ENCODE measurements around the gene MPZ.
"Not testable (repeated sequence)": the region's sequence is repeated elsewhere in the genome, so short reads cannot be mapped to it uniquely, and the experiment has no call there.

Gene MPZ

DNA sequence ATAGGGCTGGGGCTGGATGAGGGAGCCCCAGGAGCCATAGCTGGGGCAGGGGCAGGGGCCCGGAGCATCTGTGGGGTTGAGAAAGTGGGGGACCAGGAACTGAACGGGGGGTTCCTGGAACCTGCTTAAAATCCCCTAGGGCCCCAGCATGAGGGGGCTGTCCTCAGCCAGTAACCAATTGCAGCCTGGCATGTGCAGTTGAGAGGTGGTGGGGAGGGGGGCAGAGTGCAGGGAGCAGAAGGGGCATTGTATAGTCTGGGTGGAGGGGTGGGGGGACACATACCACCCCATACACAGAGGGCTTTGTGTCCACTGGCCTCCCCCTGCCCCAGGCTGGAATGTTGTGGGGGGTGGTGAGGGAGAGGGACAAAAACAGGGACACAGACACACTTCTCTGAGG is at the start of gene MPZ:
MPZ (minus strand) TSS at position 101 of the 400 bp plus-strand sequence; CDS start at position 38, 63 bp downstream.
- no peak for DNase-seq (ENCODE audit: low read depth, low spot score)

DNA sequence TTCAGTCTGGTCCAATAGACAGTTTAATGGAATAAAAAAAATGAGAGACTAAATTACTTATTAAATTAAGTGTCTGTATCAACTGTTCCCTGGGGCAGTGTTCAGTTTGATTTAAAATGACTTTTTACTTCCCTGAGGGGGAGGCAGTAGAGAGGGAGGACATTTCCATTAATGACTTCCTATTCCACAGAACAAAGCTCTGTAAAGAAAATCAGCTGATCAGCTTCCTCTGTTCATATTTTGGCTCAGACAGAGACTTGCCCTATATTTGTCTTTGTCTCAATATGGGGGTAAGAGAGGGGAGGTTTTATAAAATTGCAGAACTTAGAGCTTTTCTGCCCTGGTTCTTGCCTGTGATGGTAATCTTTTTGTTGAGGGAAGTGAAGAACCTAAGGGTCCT is 49.5 kb upstream of the MPZ start:
- DNase-seq (ENCODE audit: low read depth, low spot score) = no peak

DNA sequence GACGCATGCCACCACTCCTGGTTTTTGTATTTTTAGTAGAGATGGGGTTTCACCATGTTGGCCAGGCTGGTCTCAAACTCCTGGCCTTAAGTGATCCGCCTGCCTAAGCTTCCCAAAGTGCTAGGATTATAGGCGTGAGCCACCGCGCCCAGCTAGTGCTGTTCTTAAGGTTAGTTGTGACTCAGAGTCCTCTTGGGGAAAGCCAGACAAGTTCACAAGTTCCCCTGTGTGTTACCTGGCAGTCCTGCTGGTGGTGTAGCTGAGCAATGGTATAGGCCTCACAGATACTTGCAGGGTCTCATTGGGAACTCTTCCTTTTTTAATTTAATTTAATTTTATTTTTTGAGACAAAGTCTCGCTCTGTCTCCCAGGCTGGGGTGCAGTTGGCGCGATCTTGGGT is 47.3 kb upstream of the MPZ start:
- no peak for DNase-seq (ENCODE audit: low read depth, low spot score)

DNA sequence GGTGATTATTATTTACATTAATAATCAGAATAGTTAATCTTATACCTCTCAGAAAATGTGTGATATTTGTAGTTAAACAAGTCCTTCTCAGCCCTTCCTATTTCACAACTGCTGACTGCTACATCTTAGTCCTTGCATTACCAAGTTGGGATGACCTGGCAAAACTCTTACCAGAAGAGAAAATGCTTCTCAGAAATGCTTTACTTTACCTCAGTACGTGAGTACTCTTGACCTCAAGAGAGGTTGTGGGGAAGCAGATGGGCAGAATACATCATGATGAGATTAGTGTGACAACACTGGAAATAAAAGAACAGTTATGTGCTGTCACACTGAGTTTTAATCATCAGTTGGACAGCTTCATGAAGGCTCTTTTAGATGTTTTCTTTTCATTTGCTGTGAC is 41.7 kb upstream of the MPZ start:
- DNase-seq (ENCODE audit: low read depth, low spot score) = no peak

DNA sequence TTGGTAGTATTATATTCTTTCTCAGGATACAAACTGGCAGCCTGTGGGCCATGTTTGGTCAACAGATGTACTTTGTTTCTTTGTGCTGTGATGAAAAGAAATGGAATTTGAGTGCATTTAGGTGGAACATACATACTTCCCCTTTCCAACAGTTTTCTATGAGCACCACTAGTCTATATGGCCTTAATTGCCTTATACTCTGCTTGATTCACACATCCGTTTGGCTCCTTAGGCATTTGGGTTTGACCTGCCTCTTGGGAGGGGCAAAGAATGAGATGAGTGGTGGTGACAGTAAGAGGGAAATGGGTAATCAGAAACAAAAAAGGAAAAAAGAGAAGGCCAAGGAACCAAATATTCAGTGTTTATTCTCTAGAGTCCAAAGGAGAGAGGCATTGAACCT is 40.9 kb upstream of the MPZ start:
- DNase-seq (ENCODE audit: low read depth, low spot score) = no peak

DNA sequence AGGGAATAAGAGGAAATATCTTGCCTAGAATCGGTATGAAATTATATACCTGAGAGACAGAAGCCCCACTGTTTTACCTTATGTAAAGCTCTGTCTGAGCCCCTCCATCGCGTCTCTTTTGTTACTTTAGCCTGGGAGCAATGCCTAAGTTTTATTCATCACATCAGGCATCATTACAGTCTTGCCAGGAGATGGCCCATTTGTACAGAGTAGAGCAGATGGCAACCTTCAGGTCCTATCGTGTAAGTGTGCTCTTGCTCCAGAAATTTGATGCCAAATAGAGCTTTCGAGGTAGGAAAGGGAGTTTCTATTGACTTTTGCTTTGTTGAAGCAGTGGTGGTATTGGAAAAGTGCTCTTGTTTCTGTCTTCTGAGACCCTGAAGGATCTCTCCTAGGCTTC is 33.1 kb upstream of the MPZ start:
- no peak for DNase-seq (ENCODE audit: low read depth, low spot score)

DNA sequence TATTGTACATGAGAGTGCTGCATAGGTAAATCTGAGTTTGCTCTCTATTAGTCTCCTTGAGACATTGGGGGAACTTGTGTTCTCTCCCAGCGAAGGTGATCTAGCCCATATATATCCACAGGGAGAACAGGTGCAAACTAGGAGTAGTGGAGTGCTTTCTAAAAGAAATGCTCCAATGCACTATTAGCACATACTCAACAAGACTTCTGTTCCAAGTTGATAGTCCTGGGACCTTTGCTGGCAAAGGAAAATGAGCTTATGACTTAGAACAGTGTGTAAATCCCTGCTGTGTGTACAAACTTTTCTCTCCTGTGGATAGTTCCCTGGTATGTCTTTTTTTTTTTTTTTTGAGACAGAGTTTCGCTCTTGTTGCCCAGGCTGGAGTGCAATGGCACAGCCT is 32.4 kb upstream of the MPZ start:
- no peak for DNase-seq (ENCODE audit: low read depth, low spot score)

DNA sequence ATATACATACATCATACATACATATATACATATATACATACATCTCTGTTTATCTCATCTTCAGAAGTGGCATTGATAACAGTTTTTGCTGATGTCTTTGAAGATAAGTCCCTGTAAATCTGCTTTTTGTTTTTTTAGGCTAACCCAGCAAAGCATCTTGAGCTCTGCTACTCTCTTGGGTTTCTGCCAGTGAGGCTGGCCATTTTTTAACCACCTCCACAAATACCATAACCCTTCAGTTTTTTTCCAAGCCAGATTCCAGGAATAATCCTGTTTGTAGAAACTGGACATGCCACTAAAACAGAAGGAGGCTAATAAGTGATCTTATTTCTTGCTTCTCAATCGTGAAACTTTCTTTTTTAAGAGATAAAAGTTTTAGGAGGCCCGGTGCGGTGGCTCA is 26.0 kb upstream of the MPZ start:
- no peak for DNase-seq (ENCODE audit: low read depth, low spot score)

DNA sequence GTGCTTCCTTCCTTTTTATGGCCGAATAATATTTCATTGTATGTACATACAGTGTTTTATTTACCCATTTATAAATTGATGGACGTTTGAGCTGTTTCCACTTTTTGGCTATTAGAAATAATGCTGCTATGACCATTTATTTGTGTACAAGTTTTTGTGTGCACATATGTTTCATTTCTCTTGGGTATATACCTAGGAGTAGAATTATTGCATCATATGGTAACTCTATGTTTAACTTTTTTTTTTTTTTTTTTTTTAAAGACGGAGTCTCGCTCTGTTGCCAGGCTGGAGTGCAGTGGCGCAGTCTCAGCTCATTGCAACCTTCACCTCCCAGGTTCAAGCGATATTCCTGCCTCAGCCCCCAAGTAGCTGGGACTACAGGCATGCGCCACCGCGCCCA is 23.4 kb upstream of the MPZ start:
- DNase-seq (ENCODE audit: low read depth, low spot score) = no peak

DNA sequence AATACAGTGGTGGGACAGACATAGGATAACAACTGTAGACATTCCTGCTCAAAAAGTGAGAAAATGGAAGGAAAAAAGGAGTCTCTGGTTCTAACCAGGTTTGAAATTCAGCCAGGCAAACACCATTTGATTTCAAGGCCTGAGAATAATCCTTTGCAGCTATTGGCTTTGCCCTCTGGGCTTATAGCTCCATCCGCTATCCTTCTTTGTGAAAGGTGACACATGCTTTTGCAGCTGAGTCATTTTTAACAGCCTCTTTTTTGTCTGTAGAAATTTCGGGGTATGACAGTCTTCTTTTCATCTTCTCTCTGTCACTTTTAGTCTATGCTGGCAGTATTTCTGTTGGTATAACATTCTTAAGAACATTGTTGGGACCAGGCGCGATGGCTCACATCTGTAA is 20.6 kb upstream of the MPZ start:
- no peak for DNase-seq (ENCODE audit: low read depth, low spot score)

DNA sequence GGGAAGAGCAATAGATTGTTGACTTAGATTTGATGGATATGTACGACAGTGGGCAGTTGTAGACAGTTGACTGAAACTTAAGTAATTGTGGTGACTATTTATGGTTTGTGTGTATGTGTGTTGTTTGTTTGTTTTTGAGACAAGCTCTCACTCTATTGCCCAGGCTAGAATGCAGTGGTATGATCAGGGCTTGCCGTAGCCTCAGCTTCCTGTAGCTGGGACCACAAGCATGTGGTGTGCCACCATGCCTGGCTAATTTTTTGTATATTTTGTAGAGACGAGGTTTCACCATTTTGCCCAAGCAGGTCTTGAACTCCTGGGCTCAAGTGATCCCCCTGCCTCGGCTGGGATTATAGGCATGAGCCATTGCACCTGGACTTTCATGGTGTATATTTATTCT is 14.3 kb upstream of the MPZ start:
- DNase-seq (ENCODE audit: low read depth, low spot score) = no peak

DNA sequence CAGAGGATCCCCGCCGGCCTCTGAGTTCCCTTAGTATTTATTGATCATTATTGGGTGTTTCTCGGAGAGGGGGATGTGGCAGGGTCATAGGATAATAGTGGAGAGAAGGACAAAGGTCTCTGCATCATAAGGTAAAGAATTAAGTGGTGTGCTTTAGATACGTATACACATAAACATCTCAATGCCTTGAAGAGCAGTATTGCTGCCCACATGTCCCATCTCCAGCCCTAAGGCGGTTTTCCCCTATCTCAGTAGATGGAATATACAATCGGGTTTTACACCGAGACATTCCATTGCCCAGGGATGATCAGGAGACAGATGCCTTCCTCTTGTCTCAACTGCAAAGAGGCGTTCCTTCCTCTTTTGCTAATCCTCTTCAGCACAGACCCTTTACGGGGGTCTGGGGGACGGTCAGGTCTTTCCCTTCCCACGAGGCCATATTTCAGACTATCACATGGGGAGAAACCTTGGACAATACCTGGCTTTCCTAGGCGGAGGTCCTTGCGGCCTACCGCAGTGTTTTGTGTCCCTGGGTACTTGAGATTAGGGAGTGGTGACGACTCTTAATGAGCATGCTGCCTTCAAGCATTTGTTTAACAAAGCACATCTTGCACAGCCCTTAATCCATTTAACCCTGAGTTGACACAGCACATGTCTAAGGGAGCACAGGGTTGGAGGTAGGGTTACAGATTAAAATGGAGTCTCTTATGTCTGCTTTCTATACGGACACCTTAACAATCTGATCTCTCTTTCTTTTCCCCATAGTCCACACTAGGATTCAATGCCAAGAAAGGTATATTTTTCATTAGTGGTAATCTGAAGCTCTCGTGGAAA is 6.3 kb upstream of the MPZ start:
- not testable (repeated sequence) for DNase-seq (ENCODE audit: low read depth, low spot score)

DNA sequence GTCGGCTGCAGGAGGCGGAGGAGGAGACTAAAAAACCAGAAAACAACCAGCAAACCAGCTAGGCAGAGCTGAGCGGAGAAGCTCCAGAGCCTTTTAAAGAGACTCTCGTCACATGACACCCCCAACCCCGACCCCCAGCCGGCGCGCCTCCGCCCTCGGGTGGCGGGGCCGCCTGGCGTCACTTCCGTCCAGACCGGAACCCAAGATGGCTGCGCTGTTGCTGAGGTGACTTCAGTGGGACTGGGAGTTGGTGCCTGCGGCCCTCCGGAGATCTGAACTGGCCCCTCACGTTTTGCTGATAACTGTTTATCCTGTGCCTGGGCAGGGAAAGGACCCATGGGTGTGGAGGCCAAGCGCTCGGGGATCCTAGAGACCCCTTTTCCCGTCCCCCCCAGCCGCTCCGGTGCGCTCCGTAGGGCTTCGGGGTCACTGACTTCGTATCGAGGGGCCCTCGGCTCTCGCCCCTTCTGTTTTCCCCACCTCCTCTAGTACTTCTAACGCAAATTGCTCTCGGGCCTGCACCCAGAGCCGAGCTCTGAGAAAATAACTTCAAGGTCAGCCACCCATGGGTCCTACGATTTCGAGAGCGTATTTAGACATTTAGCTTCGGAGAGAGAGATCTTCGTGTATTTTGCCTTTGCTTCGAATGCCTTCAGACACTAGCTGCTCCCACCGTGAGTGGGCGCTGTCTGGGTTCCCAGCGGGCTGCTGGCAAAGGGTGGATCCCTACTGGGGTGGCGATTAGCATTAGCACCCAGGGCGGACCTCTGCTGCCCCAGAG is 4.6 kb upstream of the MPZ start, which contains the start of gene SDHC:
SDHC (plus strand) TSS at position 181 of the 781 bp plus-strand sequence; CDS start at position 206, 25 bp downstream.
- DNase-seq (ENCODE audit: low read depth, low spot score) = peak; percentile 73

DNA sequence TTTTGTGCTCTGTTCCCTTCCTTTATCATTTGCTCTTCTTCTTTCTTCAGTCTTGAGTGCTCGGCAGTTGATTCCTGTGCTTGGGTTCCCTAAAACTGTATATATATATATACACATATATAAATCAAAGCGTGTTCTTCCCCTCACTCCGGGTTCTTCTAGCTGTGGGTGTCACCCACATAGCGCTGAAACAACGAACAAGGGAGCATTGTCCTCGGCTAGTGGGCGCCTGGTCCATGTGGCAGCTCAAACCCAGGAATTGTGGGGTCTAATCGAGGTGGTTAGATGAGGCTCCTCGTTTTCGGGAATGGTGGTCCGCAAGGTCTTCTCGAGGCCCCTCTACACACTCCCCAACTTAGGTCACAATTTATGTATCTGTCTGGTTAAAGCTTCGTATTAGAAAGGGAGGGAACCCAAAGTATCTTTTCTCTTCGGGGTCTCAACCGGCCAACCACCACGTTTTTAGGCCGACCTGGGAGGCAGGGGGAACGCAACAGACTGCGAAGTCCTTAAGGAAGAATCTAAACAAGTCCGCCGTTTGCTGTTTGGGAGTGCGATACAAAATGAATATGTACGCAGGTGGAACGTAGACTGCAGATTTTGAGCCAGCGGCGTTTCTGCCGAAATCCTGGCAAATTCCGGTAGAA is 3.9 kb upstream of the MPZ start:
- DNase-seq (ENCODE audit: low read depth, low spot score) = no peak

DNA sequence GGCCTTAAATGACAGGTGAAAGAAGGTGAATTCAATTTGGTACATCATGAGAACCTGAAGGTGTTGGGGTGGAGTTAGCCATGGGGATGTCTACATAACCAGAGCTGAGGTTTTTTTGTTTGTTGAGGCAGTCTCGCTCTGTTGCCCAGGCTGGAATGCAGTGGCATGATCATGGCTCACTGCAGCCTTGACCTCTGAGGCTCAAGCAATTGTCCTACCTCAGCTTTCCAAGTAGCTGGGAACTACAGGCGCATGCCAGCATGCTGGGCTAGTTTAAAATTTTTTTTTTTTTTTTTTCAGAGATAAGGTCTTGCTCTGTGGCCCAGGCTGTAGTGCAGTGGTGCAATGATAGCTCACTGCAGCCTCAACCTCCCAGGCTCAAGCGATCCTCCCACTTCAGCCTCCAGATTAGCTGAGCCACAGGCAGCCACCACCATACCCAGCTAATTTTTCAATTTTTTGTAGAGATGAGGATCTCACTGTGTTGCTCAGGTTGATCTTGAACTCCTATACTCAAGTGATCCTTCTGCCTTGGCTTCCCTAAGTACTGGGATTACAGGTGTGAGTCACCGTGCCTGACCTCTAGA is 1.9 kb upstream of the MPZ start:
- DNase-seq (ENCODE audit: low read depth, low spot score) = no peak

DNA sequence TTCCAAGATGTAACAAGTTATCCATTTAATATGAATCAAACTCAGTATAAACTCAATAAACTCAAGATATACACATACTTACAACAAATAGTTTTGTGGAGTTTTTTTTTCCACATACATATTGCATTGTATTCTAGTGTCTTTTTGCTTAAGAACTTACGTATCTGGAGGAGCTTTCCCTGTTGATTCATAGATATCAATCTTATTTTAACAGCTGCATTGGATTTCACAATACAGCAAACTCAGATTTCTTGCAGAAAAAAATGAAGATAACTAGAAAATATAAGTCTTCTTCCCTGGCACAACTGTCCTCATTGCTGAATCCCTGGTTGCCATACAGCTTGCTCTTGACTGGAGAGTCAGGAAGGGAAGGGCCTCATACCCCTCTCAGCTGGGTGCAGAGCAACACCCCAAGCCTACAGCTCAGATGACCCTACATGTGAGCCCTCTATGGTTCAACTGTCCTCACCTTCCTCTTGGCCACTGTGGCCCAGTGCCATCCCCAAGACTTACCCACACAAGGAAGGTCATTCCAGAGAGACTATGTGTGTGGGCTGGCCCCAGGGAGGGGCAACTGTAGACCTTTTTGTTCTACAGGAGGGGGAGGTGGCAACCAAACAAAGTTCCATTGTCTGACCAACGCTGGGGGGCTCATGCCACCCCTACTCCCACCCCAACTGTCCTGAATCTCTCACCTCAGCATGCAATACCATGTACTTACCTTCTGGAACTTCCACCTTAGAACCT is 1.7 kb downstream of the MPZ start:
- DNase-seq (ENCODE audit: low read depth, low spot score) = peak; percentile 47

DNA sequence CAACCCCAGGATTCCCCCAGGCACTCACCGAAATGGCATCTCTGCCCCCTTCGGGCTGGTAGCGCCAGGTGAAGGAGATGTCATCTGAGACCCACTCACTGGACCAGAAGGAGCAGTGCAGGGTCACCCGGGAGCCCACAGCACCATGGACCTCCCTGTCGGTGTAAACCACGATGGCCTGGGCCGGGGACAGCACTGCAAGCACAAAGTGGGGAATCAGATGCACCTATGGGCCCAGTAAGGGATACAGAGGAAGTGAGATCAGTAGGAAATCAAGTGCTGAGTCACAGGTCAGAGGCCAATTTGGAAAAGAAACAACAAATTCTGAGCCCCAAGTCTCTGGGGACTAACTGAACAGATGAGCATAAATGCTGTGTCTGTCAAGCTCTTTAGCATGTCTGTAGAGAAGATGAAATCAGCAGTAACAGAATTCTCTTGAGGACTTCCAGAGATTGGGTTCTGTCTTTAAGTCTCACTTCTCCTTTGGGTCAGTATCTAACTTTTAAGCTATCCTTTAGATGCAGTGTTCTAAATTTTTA is 2.5 kb downstream of the MPZ start:
- peak; percentile 78 for DNase-seq (ENCODE audit: low read depth, low spot score)

DNA sequence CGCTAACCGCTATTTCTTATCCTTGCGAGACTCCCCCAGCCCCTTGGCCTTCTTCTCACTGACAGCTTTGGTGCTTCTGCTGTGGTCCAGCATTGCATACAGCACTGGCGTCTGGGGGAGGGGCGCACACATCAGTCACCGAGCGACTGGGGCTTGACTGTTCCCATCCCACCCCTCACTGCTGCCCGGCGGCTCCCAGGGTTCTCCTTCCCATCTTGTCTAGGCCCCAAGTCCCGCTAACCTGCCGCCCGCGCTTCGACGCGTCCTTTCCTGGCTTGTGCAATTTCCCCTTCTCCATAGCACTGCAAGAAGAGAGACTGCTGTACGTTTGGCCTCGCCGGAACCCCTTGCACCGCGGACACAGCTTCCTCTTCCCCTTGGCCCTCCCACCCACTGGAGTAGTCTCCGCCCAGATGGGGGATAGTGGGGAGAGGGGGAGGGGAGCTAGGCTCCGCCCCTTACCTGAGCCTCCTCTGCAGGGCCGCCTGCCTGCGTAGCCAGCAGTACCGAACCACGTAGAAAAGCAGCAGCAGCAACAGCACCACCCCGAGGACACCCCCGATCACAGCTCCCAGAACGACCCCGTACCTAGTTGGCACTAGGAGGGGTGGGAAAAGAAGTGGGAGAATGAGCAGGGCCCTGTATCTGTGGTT is 3.8 kb downstream of the MPZ start:
- DNase-seq (ENCODE audit: low read depth, low spot score) = no peak

DNA sequence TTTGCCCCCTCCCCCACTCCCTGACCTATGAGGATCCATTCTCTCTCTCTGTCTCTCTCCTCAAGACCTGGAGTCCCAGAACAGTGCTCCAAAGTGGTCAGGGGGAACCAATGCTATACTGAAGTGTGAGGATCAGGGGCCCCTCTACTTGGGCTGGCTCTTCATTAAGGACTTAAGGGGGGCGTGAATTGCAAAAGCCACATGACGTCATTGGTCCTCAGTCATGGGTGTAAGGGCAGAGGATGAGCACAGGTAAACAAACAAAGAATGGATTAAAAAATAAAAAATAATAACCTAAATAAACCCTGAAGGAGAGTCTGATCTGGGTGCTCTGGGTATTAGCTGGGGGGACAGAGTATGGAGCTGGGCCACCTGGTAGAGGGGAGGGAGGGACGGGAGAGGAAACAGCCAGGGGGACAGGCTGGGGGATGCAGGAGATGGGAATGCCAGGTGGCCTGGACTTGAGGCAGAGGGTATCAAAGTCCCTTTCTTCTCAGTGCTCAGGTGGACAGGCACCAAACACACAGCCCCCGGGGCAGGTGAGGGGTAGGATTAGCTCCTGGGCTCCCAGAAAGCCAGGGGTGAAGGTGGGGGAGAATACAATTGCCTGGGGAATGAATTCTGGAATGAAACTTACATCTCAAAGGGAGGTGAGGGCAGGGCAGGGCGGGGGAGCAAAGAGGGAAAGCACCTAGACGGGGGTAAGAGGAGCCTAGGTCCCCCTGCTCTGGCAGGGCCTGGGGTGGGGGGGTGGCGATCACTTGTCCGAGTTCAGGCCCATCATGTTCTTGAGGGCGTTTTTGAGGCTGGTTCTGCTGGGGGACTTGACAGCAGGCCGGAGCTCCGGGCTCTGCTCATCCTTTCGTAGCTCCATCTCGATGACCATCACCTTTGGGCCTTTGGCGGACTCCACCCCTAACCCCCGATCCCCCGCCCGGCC is 4.6 kb downstream of the MPZ start:
- no peak for DNase-seq (ENCODE audit: low read depth, low spot score)

Measured in brain pericyte (primary cell).